IMR-90 (cell line): ENCODE results near the gene SEC22A. TPM values are rescaled to one million over a fixed set of nuclear protein-coding genes. Genes with fewer than 3 reads are reported as not detected.

Source experiments
- ATAC-seq: fragments of 200-7000 bp; cut with Tn5 transposase; 2 replicates; pipeline ENCODE4 v1.9.1; 2020; ENCODE audit warnings: low read depth, mild to moderate bottlenecking, moderate library complexity
- BruUV-seq: library from RNA; stranded (reverse); fragments of 400-500 nt; replicated peaks from 2 replicates; lab custom pipeline; 2021; lab: Mats Ljungman, UMichigan
- CTCF ChIA-PET: fragments of 300-600 bp; formaldehyde crosslinking; extraction: SDS; loops from one replicate; lab custom pipeline; 2021; ENCODE audit warnings: antibody characterized with exemption; lab: Yijun Ruan, JAX
- POLR2A ChIA-PET: fragments of 300-600 bp; sonication (Branson Sonifier 250); formaldehyde crosslinking; loops from one replicate; lab custom pipeline; 2022; ENCODE audit warnings: antibody characterized with exemption; ENCODE audit not compliant: unreplicated experiment; lab: Charles Lee
- DNase-seq: peaks from one replicate; pipeline ENCODE4 v3.0.0; 2013
- H2AFZ ChIP-seq: replicated peaks from 2 replicates; pipeline ENCODE3; 2013; ENCODE audit warnings: low read length, mild to moderate bottlenecking; ENCODE audit not compliant: poor library complexity
- H2AK5ac ChIP-seq: 2 replicates; pipeline ENCODE4 v1.6.1; 2013; ENCODE audit warnings: low read depth, low read length, inconsistent platforms
- H2AK9ac ChIP-seq: replicated peaks from 2 replicates; pipeline ENCODE3; 2013; ENCODE audit warnings: mild to moderate bottlenecking, low read depth, low read length, moderate library complexity; ENCODE audit not compliant: poor library complexity
- H2BK120ac ChIP-seq: 2 replicates; pipeline ENCODE4 v1.6.1; 2013; ENCODE audit warnings: low read depth, low read length, inconsistent platforms
- H2BK15ac ChIP-seq: 3 replicates; pipeline ENCODE4 v1.6.1; 2013; ENCODE audit warnings: low read depth, low read length, inconsistent platforms
- H2BK20ac ChIP-seq: 2 replicates; pipeline ENCODE4 v1.6.1; 2013; ENCODE audit warnings: low read depth, mild to moderate bottlenecking, inconsistent platforms, low read length, moderate library complexity
- H2BK5ac ChIP-seq: 2 replicates; pipeline ENCODE4 v1.6.1; 2013; ENCODE audit warnings: mild to moderate bottlenecking, low read depth, low read length, inconsistent platforms; ENCODE audit not compliant: poor library complexity, severe bottlenecking
- H3K14ac ChIP-seq: replicated peaks from 2 replicates; pipeline ENCODE4 v1.6.1; 2013; ENCODE audit warnings: low read depth, low read length, inconsistent platforms
- H3K18ac ChIP-seq: 2 replicates; pipeline ENCODE4 v1.6.1; 2013; ENCODE audit warnings: low read depth, low read length, control low read depth
- H3K23ac ChIP-seq: 2 replicates; pipeline ENCODE4 v1.6.1; 2013; ENCODE audit warnings: low read depth, low read length, inconsistent platforms
- H3K27ac ChIP-seq: 2 replicates; pipeline ENCODE4 v1.5.1; 2013; ENCODE audit warnings: mild to moderate bottlenecking, control low read depth, low read length; ENCODE audit not compliant: insufficient read depth
- H3K27me3 ChIP-seq: 2 replicates; pipeline ENCODE4 v1.6.1; 2013; ENCODE audit warnings: low read length; ENCODE audit not compliant: control insufficient read depth, insufficient read depth
- H3K36me3 ChIP-seq: 2 replicates; pipeline ENCODE4 v1.6.1; 2013; ENCODE audit warnings: low read length, mixed read lengths; ENCODE audit not compliant: control insufficient read depth, insufficient read depth
- H3K4ac ChIP-seq: 2 replicates; pipeline ENCODE4 v1.6.1; 2013; ENCODE audit warnings: low read depth, low read length, inconsistent platforms
- H3K4me1 ChIP-seq: 2 replicates; pipeline ENCODE4 v1.6.1; 2013; ENCODE audit warnings: low read length, mixed read lengths; ENCODE audit not compliant: control insufficient read depth, insufficient read depth
- H3K4me2 ChIP-seq: 2 replicates; pipeline ENCODE4 v1.6.1; 2013; ENCODE audit warnings: low read depth, mild to moderate bottlenecking, control low read depth, low read length, moderate library complexity
- H3K4me3 ChIP-seq: 2 replicates; pipeline ENCODE4 v1.5.1; 2013; ENCODE audit warnings: low read depth, mild to moderate bottlenecking, control low read depth, low read length, moderate library complexity; ENCODE audit not compliant: insufficient read depth
- H3K56ac ChIP-seq: 2 replicates; pipeline ENCODE4 v1.6.1; 2013; ENCODE audit warnings: low read length, inconsistent platforms; ENCODE audit not compliant: insufficient read depth; ENCODE audit errors: extremely low read depth
- H3K79me1 ChIP-seq, 2 experiments: 2 replicates each; pipeline ENCODE4 v1.6.1; 2013; ENCODE audit warnings: low read length in 2 of 2, inconsistent platforms in 1 of 2, low read depth in 1 of 2
- H3K9ac ChIP-seq: 2 replicates; pipeline ENCODE4 v1.6.1; 2013; ENCODE audit warnings: low read depth, low read length, control low read depth
- H3K9me1 ChIP-seq: 2 replicates; pipeline ENCODE4 v1.6.1; 2013; ENCODE audit warnings: low read length, inconsistent platforms; ENCODE audit not compliant: insufficient read depth
- H3K9me3 ChIP-seq: 2 replicates; pipeline ENCODE4 v1.6.1; 2013; ENCODE audit warnings: low read length; ENCODE audit not compliant: control insufficient read depth, insufficient read depth
- H4K20me1 ChIP-seq: 2 replicates; pipeline ENCODE4 v1.6.1; 2013; ENCODE audit warnings: low read length, inconsistent platforms; ENCODE audit not compliant: insufficient read depth
- H4K5ac ChIP-seq: 2 replicates; pipeline ENCODE4 v1.6.1; 2013; ENCODE audit warnings: mild to moderate bottlenecking, low read depth, low read length, control low read depth
- H4K8ac ChIP-seq, 2 experiments: 2 replicates each; pipeline ENCODE4 v1.6.1; 2013; ENCODE audit warnings: low read depth in 2 of 2, low read length in 2 of 2, control low read depth in 1 of 2, inconsistent platforms in 1 of 2
- H4K91ac ChIP-seq: 2 replicates; pipeline ENCODE4 v1.6.1; 2013; ENCODE audit warnings: low read depth, low read length, inconsistent platforms; ENCODE audit not compliant: insufficient read depth
- BHLHE40 ChIP-seq: fragments of 150-350 bp; IDR thresholded peaks from 2 replicates; pipeline ENCODE4 v1.6.1; 2016; ENCODE audit warnings: mild to moderate bottlenecking, low read depth, low read length
- CHD1 ChIP-seq: IDR thresholded peaks from 2 replicates; pipeline ENCODE4 v1.6.1; 2012; ENCODE audit warnings: low read depth, low read length, improper control_type of control experiment
- CTCF ChIP-seq: conservative IDR thresholded peaks from 2 replicates; pipeline ENCODE4 v1.5.1; 2012; ENCODE audit warnings: mild to moderate bottlenecking, low read depth, low read length, improper control_type of control experiment
- MAFK ChIP-seq: IDR thresholded peaks from 2 replicates; pipeline ENCODE4 v1.6.1; 2012; ENCODE audit warnings: low read depth, low read length, improper control_type of control experiment
- MAZ ChIP-seq: IDR thresholded peaks from 2 replicates; pipeline ENCODE4 v1.6.1; 2012; ENCODE audit warnings: low read depth, mild to moderate bottlenecking, low read length, improper control_type of control experiment, moderate library complexity, borderline replicate concordance
- MXI1 ChIP-seq: IDR thresholded peaks from 2 replicates; pipeline ENCODE4 v1.6.1; 2012; ENCODE audit warnings: low read depth, mild to moderate bottlenecking, low read length, moderate library complexity, borderline replicate concordance
- RAD21 ChIP-seq: IDR thresholded peaks from 2 replicates; pipeline ENCODE4 v1.6.1; 2012; ENCODE audit warnings: low read length, improper control_type of control experiment
- RCOR1 ChIP-seq: IDR thresholded peaks from 2 replicates; pipeline ENCODE4 v1.6.1; 2012; ENCODE audit warnings: mild to moderate bottlenecking, low read length, improper control_type of control experiment; ENCODE audit not compliant: insufficient replicate concordance
- RFX5 ChIP-seq: IDR thresholded peaks from 2 replicates; pipeline ENCODE4 v1.8.0; 2012; ENCODE audit warnings: low read depth, mild to moderate bottlenecking, low read length, moderate library complexity
- WGBS, 2 experiments: methylation state at CpG; one replicate each; pipeline versions ENCODE4 v1.1.5 to v1.1.7; 2013; ENCODE audit warnings: missing lambda C conversion rate in 2 of 2; ENCODE audit not compliant: insufficient read length in 1 of 2; ENCODE audit errors: extremely low coverage in 2 of 2; 5-methylcytosine and 5-hydroxymethylcytosine counted together
- dilution Hi-C: fragments of 300-500 bp; cut with HindIII; formaldehyde crosslinking; loops from one replicate; pipeline ENCODE4 v1.14.3; 2018; ENCODE audit warnings: low sequenced_read_pairs; ENCODE audit not compliant: unreplicated experiment
- in situ Hi-C: fragments of 300-500 bp; cut with MboI; formaldehyde crosslinking; loops from 3 replicates; pipeline ENCODE4 v1.14.3; 2019; ENCODE audit warnings: low sequenced_read_pairs, inconsistent platforms, mixed read lengths
- intact Hi-C: fragments of 100-400 bp; cut with micrococcal nuclease; formaldehyde crosslinking; loops from 2 replicates; pipeline ENCODE4 v1.10.0; 2022
- polyA plus RNA-seq, 3 experiments: library from polyadenylated mRNA; depleted of rRNA; stranded (reverse); fragments of >200 nt; gene quantifications; 2 replicates each; pipeline ENCODE4 v1.2.3, GENCODE V29; 2012; ENCODE audit warnings: low replicate concordance in 1 of 3
- total RNA-seq: library from RNA; depleted of rRNA; stranded (reverse); fragments of >200 nt; gene quantifications from 2 replicates; pipeline ENCODE4 v1.2.3, GENCODE V29; 2012

SEC22A gene
- total and polyA plus RNA-seq, 2 of the 4 experiments (the other 2 are of a cell fraction), result 17.5 to 36.0 TPM

DNA sequence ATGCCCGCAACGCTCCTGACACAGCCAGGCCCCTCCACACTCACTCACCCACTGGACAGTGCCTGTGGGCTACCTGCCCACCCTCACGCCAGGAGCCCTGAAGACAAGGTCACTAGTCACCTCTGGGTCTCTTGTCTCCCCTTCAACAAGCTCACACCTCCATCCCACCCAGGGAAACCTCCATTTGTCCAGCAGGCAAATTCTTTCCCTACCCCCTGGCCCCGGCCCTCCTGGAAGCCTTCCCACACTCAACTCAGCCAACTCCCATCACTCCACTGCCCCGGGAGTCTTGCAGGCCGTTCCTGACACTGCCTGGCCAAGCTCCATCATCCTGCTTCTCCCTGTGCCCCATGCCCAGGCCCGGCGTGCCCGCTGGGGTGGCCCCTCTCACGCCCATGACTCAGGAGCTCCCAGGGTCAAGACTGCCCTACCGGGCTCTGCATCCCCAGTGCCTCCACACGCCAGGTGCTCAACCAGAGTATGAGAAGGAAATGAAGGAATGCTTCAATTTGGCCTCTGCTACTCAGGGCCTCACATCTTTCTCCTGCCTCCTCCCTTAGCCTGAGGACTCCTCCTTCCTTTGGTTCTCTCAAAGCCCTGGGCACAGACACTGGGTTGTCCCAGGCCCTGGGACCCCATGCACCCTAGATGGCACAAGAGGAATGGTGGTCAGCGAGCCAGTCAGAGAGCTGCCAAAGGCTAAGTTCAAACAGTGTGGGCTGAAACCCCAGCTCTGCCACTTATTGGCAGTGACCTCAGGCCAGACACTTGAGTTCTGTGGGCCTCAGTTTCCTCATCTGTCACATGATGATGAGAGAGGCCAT, 88.6 kb downstream of the SEC22A start:
- H2AK9ac ChIP-seq, result no peak overlapping the region
- BruUV-seq, result no TSS peak
- H2BK5ac ChIP-seq, result no peak overlapping the region
- no peaks in the 10 kb centered on the region for H3K4me1 ChIP-seq
- no peak overlapping the region for H3K4me3 ChIP-seq
- no peaks in the 10 kb centered on the region for H4K20me1 ChIP-seq
- no peak overlapping the region for H4K8ac ChIP-seq
- no peak overlapping the region for H3K18ac ChIP-seq
- H2BK20ac ChIP-seq, result no peak overlapping the region
- no peak overlapping the region for H3K14ac ChIP-seq
- H3K4ac ChIP-seq, result no peak overlapping the region
- no peaks in the 10 kb centered on the region for H3K9me3 ChIP-seq
- ATAC-seq (no peak), DNase-seq (no peak)
- in situ Hi-C loops, result no loop called here
- 56% methylated on average over 5 of the region's 13 CpGs; no CpG with 5 or more reads in 1 of the 2 experiments for WGBS, 2 experiments
- POLR2A ChIA-PET, result no interaction called here
- no peak overlapping the region for H2BK15ac ChIP-seq
- no peak overlapping the region for H4K5ac ChIP-seq
- H3K27me3 ChIP-seq, result peaks cover 30% of the 10 kb centered on the region
- H4K91ac ChIP-seq, result no peak overlapping the region
- no peak overlapping the region for H2AK5ac ChIP-seq
- H2AFZ ChIP-seq, result no peak overlapping the region
- no peak overlapping the region for H3K4me2 ChIP-seq
- CTCF ChIA-PET, result interaction anchor here (0.7 kb wide), 1 partner anchor 11 kb away, joined by 3 read pairs; no protein-coding TSS in a partner anchor
- H3K9me1 ChIP-seq, result no peaks in the 10 kb centered on the region
- intact Hi-C loops, result no loop called here
- H3K23ac ChIP-seq, result no peak overlapping the region
- H3K56ac ChIP-seq, result no peak overlapping the region
- no peak overlapping the region for H2BK120ac ChIP-seq
- H3K27ac ChIP-seq, result no peak overlapping the region
- H3K79me1 ChIP-seq, result no peaks in the 10 kb centered on the region
- H3K36me3 ChIP-seq, result no peaks in the 10 kb centered on the region
- TF ChIP-seq MAZ, result no peak
- TF ChIP-seq RAD21, result no peak
- no peak for TF ChIP-seq MAFK
- no peak for TF ChIP-seq CHD1
- TF ChIP-seq CTCF, result no peak
- no peak for TF ChIP-seq BHLHE40
- no peak for TF ChIP-seq RFX5
- TF ChIP-seq MXI1, result no peak
- TF ChIP-seq RCOR1, result no peak
- no peak overlapping the region for H3K9ac ChIP-seq
- dilution Hi-C loops, result no loop called here
